Hematopoietic multipotent progenitor cell treated with erythropoietin and hydrocortisone succinate and interleukin-3 and kit ligand, for 17 days (in vitro differentiated cells): Measurements from ENCODE around the gene BMP6.
"Not testable (repeated sequence)": the region's sequence is repeated elsewhere in the genome, so short reads cannot be mapped to it uniquely, and the experiment has no call there.

Experiments used
- DNase-seq: peaks from one replicate; pipeline ENCODE4 v3.0.0-alpha.2; 2015; ENCODE audit warnings: low spot score

Gene BMP6

DNA sequence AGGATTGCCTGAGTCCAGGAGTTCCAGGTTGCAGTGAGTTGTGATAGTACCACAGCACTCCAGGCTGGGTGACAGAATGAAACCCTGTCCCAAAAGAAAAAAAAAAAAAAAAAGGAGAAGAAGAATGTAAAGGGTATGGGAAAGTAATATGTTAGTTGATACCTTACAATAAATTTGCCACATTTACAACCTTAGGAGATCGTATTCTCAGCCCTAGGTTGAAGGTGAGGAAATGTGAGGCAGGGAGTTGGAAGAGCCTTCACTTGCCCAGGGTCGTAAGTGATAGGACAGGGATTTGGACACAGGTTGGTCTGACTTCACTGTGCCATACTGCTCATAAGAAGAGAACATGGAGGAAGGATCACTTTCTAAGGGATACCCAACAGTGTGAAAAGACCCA is 68.6 kb downstream of the BMP6 start:
- DNase-seq: no peak

DNA sequence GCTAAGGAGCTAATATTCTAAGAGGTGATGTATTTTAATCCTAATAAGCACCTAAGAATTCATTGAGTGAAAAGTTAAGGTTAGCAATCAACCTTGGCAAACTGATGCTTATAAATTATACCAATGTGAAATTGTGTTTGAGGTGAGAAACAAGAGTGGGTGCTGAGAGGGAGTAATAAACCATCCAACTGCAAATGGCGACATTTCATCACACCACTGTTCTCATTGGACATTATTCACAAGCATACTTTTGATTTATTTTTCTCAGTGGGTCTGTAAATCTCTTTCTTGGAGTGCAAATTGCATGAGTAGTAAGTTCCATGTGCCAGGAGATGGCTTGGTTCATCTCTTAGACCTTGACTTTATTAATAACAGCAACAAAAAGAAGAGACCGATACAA is 71.5 kb downstream of the BMP6 start:
- no peak for DNase-seq

DNA sequence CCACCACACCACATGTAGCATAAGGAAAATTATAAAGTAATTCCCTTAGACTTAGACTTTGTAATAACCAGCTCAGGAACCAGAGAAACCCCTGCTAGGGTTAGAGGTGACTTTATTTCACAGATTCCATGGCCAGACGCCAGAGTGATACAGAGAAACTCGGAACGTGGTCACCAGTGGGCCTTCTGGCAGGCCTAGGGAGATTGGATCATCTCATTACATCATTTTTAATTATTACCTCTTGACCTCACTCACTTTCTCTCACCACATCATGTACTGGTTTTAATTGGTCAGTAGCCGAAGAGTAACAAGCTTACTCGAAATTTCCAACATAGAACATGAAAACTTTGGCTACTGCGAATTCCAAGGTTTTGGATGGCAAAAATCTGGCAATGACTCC is 72.9 kb downstream of the BMP6 start:
- no peak for DNase-seq

DNA sequence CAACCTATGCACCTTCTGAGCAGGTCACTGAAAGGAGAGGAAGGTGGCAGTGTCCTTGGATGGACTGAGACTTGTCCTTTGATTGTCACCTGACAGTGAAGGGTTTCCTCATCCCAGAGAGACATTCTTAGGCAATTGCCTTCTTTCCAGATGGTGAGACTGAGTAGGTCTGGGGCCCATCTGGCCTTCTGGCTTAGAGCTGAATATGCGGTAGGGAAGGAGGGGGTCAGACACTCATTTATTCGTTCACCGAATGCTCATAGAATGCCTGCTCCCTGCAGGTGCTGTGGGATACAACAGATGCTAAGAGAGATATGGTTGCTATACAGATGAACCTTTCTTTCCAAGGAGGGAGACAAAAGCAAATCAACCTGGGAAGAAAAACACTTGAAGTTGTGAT is 76.8 kb downstream of the BMP6 start:
- DNase-seq: no peak

DNA sequence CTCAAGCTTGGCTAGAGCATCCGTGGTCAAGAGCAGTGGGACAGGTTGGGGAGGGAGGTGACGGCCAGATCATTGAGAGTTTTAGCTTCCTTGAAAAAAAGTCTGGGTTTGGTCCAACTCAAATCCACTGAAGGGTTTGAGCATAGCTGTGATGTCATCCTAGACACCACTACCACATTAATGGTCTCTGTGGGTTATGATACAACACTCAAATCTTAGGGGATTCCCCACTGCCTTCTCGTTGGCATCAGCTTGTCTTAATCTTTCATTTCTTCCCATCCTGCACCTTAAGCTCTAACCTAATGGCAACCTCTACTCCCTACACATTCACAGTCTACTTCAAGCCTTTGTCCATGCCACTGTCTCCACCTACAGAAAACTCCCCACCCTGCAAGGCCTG is 77.3 kb downstream of the BMP6 start:
- DNase-seq: no peak

DNA sequence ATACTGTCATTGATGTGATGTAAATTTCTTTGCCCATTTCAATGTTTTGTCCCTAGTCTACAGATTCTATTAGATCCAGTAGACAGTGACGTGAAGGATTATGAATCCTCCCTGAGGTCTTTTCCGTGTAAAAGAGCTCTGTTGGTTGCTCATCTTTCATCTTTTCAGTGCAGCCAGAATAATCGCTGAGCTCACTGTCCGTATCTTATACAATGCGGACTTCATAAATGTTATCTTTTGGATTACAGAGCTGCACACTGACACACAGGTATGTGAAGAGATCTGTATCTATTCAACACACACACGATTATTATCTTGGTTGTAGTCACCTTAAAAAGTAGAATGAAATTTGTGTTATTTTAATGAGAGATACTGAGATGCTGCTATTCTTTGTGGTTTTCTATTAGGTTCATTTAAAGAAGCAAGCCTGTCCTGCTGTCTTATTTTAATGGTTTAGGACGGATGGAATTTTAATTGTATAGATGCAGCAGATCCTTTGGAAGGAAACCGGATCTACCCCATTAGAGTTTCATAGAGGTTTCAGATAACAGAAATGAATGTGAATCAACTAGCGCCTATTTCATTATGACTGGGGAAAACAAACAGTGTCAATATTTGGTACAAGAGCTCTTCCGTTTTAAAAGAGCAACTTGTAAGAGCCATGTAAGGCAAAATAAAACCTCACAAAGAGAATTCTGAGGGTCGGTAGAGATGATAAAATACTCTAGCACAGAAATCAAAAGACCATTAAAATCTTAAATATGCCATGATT is 79.4 kb downstream of the BMP6 start:
- DNase-seq: no peak

DNA sequence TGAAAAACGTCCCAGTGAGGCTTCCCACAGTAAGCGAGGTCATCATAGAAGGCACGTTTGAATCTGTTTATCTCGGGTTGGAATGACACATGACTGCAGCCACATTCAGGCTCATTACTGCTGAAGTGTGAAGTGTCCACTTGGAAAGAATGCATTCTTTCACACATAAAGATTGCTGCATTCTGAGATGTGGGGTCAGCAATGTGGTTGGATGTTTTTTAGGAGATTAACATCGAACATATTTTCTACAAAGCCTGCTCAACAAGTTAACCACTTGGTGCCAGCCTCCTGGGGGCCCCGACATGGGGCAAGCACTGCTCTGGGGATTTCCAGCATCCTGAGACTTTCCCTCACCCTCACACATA is 79.9 kb downstream of the BMP6 start:
- DNase-seq: no peak

DNA sequence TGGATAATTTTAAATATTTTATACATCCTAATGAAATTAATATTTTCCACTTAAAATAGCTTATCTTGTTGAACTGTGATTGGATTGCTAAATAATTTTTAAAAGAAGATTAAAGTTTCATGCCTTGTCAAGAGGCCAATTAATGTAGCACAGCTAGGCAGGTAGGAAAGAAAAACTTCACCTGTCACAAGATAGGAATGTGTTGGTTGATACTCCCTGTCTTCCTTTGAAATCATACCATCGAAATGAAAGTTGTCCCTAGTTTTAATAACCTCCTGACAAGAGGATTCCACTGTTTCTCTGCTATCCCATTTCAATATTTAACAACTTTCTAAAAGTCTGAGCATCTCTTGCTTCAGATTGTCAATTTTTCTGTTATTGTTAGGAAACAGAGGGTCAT is 80.8 kb downstream of the BMP6 start:
- no peak for DNase-seq

DNA sequence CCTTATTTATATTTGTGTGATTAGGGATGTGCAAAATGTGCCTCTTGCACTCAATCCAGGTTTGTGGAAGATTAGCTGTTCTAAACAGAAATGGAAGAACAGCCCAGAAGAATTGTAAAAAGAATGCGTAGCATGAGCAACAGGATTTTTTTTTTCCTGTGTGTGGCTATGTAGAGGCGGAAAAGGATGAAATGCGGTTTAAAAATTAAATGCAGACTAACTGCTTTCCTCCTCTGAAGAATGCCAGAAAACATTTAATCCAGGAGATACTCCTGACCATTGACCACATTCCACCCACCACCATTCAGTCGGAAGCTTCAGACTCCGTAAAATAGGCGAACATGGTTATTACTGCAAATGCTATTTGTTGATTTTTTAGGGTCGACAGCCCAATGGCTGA is 83.4 kb downstream of the BMP6 start:
- DNase-seq: no peak

DNA sequence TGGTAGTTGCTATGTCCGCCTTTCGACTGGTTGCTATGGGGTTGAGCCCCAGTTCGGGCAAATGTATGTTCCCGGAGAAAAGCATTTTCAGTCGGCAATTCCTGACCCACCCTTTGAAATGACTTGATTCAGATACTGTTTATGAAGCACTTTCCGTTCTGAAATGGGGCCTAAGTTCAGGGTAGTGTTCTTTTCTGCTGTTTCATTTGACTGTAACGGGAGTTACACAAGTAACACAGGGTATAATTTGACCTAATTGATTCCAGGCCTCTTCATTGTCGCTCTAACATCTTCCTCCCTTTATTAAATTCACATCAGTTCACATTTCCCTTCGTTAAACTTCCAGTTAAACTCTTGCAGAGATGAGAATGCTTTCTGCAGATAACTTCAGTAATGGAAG is 85.5 kb downstream of the BMP6 start:
- no peak for DNase-seq

DNA sequence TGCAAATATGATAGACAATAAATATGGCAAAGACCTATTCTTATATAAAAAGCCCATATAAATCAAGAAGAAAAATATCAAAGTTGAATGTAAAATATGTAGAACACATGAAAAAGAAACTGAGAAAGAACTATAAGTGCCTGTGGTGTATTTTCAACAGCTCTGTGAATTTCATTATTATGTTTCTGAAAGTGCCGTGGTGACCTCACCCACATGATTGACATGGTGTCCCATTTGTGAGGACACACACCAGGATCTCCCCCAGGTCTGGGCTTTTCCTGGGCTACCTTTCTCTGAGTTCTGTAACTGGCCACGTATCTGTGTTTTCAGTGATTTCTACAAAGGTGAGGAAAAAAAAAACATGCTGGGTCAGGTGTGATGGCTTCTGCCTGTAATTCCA is 86.7 kb downstream of the BMP6 start:
- no peak for DNase-seq

DNA sequence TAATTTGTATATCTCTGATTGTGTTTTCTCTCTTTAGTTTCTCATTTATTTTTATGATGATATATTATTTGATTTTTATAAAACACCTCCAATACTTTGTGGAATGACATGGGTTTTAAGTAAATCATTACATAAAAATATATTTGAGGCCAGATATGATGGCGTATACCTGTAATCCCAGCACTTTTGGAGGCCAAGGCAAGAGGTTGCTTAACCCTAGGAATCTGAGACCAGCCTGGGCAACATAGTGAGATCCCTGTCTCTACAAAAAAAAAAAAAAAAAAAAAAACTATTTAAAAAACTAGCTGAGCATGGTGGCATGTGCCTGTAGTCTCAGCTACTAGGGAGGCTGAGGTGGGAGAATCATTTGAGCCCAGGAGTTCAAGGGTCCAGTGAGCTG is 87.3 kb downstream of the BMP6 start:
- DNase-seq: no peak

DNA sequence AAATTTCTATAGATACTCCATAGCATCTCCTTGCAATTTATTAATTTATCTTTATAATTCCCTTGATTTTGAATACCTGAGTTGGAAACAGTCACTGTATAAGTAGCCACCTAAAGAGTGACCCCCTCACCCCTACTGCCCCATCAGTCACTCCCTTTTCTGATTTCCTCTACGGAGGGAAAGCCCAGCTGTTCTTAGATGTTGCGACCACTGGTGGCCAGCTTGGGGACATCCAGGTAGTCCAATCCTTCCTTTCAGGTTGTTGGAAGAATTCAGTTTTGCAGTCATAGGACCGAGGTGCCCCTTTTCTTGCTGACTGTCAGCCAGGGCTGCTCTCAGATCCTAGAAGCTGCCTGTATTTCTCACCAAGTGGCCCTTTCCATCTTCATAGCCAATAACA is 87.8 kb downstream of the BMP6 start:
- DNase-seq: no peak

DNA sequence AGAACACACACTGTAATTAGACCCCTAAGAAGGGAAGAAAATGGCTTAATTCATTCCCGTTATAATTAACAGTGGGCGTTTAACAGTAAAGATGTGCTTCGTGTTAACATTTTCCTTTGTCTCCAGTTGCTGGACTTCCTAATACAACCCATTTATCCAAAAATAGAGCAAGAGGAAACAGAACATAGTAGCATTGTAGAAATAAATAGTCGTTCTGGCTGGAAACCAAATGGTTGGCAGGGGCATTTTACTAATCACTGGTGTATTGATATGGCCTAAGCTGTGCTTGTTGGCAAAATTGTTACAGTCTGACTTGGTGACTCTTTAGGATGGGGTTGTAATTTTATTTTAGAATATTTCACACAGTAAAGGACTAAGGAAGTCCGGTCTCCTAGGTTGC is 89.8 kb downstream of the BMP6 start:
- DNase-seq: no peak

DNA sequence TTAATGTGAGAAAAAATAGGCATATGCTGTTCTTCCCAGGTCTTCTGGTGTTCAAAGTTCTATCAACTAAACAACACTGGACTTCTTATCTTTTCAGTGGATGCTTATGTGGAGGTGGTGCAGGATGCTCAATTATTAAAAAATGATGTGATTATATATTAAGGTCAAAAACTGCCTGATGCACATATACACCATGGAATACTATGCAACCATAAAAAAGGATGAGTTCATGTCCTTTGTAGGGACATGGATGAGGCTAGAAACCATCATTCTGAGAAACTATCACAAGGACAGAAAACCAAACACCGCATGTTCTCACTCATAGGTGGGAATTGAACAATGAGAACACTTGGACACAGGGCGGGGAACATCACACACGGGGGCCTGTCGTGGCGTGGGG is 91.3 kb downstream of the BMP6 start:
- not testable (repeated sequence) for DNase-seq

DNA sequence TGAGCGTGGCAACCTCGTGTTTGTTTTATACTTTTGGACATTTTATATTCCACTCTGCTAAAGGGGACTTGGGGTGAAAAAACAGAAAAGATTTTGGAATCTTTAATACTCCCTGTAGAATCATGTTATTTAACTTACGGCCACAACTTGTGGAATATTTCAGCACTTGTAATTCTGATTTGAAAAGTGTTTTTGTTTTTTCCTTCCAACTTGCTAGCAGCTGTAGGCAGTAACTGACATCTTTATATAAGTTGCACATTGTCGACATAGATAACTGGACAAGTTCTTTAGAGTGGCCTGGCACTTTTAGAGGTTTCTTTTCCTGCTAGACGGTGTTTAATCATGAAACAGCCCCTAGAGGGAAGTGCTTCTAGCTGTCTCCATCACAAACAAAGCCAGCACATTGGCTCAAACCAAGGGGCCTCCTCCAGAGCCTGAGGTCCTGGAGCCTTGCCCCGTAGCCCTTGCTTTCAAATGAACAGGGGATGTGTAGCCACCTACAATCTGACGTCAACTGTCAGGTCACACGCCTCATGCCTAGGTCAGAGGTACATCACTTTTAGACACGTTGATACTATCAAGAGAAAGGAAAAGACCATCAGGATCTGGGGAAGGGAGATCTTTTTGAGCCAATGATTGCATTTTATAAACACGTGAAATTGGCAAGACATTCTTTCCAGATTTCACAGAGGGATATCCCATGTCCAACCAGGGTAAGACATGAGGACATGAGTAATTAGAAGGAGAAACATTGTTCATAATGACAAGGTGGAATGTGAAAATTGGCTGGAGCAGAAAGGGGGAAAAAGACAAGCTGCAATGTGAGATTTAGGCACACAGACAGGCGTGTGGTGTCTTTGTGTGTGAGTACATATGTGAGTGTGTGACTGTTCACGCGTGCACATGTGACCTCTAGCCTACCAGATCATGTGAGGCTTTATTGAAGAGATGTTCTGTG is 92.6 kb downstream of the BMP6 start:
- no peak for DNase-seq

DNA sequence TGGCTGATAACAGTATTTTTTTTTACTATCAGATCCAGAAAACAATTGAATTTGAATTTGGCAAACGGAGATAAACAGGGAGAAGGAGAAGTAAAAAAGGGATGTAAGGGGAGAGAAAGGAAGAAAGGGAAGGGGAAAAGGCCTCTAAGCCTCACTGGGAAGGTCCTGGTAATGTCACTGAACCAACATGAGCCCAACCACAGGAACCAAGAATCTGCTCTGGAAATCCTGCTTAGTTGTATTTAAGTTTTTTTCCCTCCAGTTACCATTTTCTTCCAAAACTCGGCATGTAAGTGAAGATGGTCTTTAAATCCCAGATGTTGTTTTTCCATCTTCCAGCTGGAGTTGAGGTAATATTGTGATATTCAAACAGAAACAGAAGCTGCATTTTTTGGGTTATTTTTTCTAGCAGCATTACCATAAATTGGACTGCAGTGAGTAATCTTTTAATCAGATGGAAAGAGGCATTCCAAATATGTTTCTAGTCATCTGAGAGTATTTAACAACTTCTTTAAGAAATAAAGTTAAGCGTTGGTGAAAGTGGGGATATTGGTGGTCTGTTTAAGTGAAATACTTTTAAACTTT is 93.6 kb downstream of the BMP6 start:
- DNase-seq: no peak

DNA sequence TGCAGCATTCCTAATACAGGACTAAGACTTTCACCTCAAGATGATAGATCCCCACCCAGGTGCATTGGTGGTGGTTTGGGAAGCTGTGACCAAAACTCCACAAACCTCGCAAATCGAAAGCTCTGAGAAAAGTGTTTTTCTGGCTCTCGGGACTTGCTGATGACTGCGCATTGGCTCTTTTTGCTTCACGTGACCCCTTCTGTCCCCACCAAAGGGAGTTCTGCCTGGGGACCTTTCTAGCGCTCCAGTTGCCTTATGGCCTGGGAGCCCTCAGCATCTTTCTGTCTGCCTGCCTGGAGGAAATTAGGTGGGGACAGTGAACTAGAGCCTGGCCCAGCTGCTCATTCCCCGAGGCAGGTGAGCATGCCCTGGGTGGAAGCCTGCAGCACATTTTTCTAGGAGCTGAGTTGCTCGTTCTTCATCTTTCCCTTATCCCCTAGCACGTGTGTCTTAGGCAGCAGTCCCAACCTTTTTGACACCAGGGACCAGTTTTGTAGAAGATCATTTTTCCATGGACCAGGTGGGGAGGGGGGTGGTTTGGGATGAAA is 94.5 kb downstream of the BMP6 start:
- no peak for DNase-seq

DNA sequence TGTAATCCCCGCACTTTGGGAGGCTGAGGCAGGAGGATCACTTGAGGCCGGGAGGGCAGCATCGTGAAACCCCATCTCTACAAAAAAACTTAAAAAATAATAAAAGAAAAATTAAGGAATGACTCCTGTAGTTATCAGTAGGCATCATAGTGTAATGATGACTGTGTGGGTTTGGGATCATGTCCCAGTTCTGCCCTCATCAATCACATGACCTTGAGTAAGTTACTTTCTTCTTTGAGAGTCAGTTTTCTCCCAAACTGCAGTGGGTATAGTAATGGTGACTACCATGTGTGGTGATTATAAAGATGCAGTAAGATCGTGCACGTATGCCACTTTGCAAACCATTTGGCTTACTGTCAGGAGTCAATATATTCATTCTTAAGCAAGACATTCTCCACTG is 95.5 kb downstream of the BMP6 start:
- no peak for DNase-seq

DNA sequence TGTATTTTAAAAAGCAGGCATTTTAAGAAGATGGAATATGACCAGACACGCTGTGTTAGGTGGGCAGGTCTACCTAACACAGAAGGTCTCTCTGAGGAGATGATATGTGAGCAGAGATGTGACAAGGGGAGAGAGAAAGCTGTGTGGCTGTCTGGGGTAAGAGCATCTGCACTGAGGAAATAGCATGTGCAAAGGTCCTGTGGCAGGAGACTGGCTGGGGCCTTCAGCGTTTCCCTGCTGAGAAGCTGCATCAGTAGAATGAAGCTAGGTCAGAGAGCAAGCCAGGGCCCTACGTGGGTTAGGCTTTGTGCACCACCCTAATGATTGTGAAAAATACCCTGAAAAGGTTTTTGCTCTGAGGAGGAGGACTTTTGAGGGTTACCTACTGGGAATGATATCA is 97.7 kb downstream of the BMP6 start:
- no peak for DNase-seq

DNA sequence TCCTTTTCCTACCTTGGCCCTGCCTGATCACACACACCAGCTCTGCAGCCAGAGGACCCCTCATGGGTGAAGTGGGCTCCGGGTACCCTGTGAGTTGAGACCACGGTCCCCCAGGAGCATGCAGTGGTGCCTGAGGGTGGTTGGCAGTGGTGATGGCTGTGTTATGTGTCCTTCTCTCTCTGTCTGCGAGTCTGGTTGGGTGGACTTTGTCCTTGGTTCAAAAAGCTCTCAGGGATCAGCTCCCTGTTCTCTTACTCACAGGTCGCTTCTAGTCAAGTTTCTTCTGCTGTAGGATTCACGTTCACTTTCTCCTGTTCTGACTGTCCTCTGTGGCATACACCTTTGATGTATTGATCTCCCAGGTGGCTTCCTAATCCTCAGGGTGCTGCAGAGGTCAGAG is 100.1 kb downstream of the BMP6 start:
- no peak for DNase-seq

DNA sequence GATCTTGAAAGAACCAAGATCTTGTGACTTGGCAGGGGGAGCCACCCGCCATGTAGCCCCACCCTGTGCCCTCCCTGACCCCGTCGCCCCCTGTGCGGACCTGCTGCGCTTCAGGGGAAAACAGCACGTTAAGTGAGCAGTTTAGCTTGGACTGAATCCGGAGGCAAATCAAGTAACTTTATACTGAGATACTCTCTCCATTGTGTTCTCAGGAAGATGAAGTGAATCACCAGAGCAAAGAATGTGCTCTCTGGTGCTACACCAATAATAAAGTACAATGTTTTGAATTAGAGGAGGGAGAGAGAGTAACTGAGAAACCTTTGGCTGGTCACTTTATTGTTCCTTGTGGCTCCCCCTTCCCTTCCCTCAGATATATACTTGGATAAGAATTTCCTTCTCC is 101.2 kb downstream of the BMP6 start:
- DNase-seq: no peak

DNA sequence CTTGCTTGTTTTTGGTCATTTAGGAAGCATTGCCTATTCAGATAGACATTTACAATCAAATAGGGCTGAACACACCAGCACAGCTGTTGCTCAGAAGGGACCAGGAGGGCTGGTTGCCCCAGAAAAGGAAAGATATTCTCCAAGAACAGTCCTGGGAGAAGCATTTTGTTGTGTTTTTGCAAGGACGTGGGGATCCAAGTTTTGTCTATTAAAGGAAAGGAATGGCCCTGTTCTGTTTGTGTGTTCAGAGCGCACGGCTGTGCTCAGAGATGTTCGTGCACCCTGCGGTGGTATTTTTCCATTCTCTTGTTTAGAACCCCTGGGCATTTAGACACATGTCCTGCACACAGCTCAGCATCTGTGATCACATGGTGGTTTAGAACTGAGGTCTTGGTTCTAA is 102.2 kb downstream of the BMP6 start:
- no peak for DNase-seq
